MM.1S (cell line): ENCODE measurements around the gene UBL5.

Experiments
- CTCF ChIP-seq: fragments of 300-600 bp; sonication (generic); IDR thresholded peaks from 2 replicates; pipeline ENCODE4 v1.5.1; 2016; ENCODE audit warnings: antibody characterized with exemption, low read length, mixed read lengths
- EZH2 ChIP-seq: fragments of 300-600 bp; sonication (generic); optimal IDR thresholded peaks from 2 replicates; pipeline ENCODE3; 2017; ENCODE audit warnings: low read depth, mild to moderate bottlenecking, antibody characterized with exemption, low read length, mixed read lengths
- EZH2phosphoT487 ChIP-seq: fragments of 300-600 bp; sonication (generic); IDR thresholded peaks from 2 replicates; pipeline ENCODE4 v1.6.1; 2018; ENCODE audit warnings: antibody characterized with exemption, low read length

GRCh38 chr19:9811139-9811538 lies 16.6 kb upstream of the UBL5 start:
- TF ChIP-seq CTCF = no peak
- no peak for TF ChIP-seq EZH2
- TF ChIP-seq EZH2phosphoT487 = no peak
